ENCODE data around the gene EPOP. TPM values are rescaled to one million over a fixed set of nuclear protein-coding genes. Genes with fewer than 3 reads are reported as not detected.

EPOP gene
- total and polyA plus RNA-seq, 2 donors (not counting 1 experiment from before 2014, with no cell fraction given): 0.14 to 0.33 TPM

- no peaks in the 10 kb centered on the region for H3K27me3 ChIP-seq (ENCODE audit: control insufficient read depth, insufficient read depth, low read length)
Observed at GRCh38 chr17:38710985-38711384, 36.2 kb upstream of the EPOP start.

GRCh38 chr17:38710604-38710962 is 35.8 kb upstream of the EPOP start:
- DNase-seq (ENCODE audit: low read depth in 2 of 2): no peak
- Histone ChIP-seq H3K36me3 (ENCODE audit: control insufficient read depth, insufficient read depth, low read length) (peaks cover 10% of the 10 kb centered on the region), H3K9me3 (ENCODE audit: control insufficient read depth, insufficient read depth, low read depth, low read length) (no peaks in the 10 kb centered on the region), H4K20me1 (ENCODE audit: control insufficient read depth, extremely low read depth, insufficient read depth, low read length) (no peaks in the 10 kb centered on the region), H3K27me3 (ENCODE audit: control insufficient read depth, insufficient read depth, low read length) (no peaks in the 10 kb centered on the region), H3K27ac (ENCODE audit: insufficient read depth, low read length) (no peak overlapping the region), H3K9ac (ENCODE audit: insufficient read depth, low read length) (no peak overlapping the region), H3K79me2 (ENCODE audit: control insufficient read depth, insufficient read depth, low read length) (peaks cover 2% of the 10 kb centered on the region), H3K4me2 (ENCODE audit: extremely low read depth, insufficient read depth, low read length) (no peak overlapping the region), H3K4me1 (ENCODE audit: control insufficient read depth, extremely low read depth, insufficient read depth, low read length) (peaks cover 3% of the 10 kb centered on the region), H2AFZ (ENCODE audit: low read length) (no peak overlapping the region), H3K4me3 (replicated peaks in 1 of 4; ENCODE audit: control extremely low read depth in 1 of 4, insufficient read depth in 1 of 4, low read depth in 3 of 4, low read length in 4 of 4) (no peak overlapping the region)
- no peak for TF ChIP-seq CTCF (conservative IDR thresholded peaks at IDR 0.05 in 1 of 2, IDR thresholded peaks at IDR 0.05 in 1 of 2; ENCODE audit: low read depth in 1 of 2, low read length in 2 of 2)
- no peak for TF ChIP-seq EZH2 (IDR thresholded peaks at IDR 0.05; ENCODE audit: low read length, missing control alignments)

More at GRCh38 chr17:38710985-38711384, 36.2 kb upstream of the EPOP start:
- Histone ChIP-seq H3K9me3 (ENCODE audit: control insufficient read depth, insufficient read depth, low read depth, low read length) (no peaks in the 10 kb centered on the region), H3K4me3 (replicated peaks in 1 of 4; ENCODE audit: control extremely low read depth in 1 of 4, insufficient read depth in 1 of 4, low read depth in 3 of 4, low read length in 4 of 4) (no peak overlapping the region), H4K20me1 (ENCODE audit: control insufficient read depth, extremely low read depth, insufficient read depth, low read length) (no peaks in the 10 kb centered on the region), H3K36me3 (ENCODE audit: control insufficient read depth, insufficient read depth, low read length) (peaks cover 10% of the 10 kb centered on the region), H3K4me2 (ENCODE audit: extremely low read depth, insufficient read depth, low read length) (no peak overlapping the region), H2AFZ (ENCODE audit: low read length) (no peak overlapping the region), H3K4me1 (ENCODE audit: control insufficient read depth, extremely low read depth, insufficient read depth, low read length) (peaks cover 3% of the 10 kb centered on the region), H3K9ac (ENCODE audit: insufficient read depth, low read length) (no peak overlapping the region), H3K27ac (ENCODE audit: insufficient read depth, low read length) (no peak overlapping the region), H3K79me2 (ENCODE audit: control insufficient read depth, insufficient read depth, low read length) (peaks cover 2% of the 10 kb centered on the region)
- TF ChIP-seq EZH2 (IDR thresholded peaks at IDR 0.05; ENCODE audit: low read length, missing control alignments) (no peak), CTCF (conservative IDR thresholded peaks at IDR 0.05 in 1 of 2, IDR thresholded peaks at IDR 0.05 in 1 of 2; ENCODE audit: low read depth in 1 of 2, low read length in 2 of 2) (no peak)
- no peak for DNase-seq (ENCODE audit: low read depth in 2 of 2)

- TF ChIP-seq EZH2 (IDR thresholded peaks at IDR 0.05; ENCODE audit: low read length, missing control alignments) (no peak), CTCF (conservative IDR thresholded peaks at IDR 0.05 in 1 of 2, IDR thresholded peaks at IDR 0.05 in 1 of 2; ENCODE audit: low read depth in 1 of 2, low read length in 2 of 2) (no peak)
- no peaks in the 10 kb centered on the region for H4K20me1 ChIP-seq (ENCODE audit: control insufficient read depth, extremely low read depth, insufficient read depth, low read length)
- no peaks in the 10 kb centered on the region for H3K27me3 ChIP-seq (ENCODE audit: control insufficient read depth, insufficient read depth, low read length)
- H3K27ac ChIP-seq (ENCODE audit: insufficient read depth, low read length): no peak overlapping the region
- no peak overlapping the region for H3K9ac ChIP-seq (ENCODE audit: insufficient read depth, low read length)
- H3K79me2 ChIP-seq (ENCODE audit: control insufficient read depth, insufficient read depth, low read length): peaks cover 2% of the 10 kb centered on the region
- H3K36me3 ChIP-seq (ENCODE audit: control insufficient read depth, insufficient read depth, low read length): peaks cover 10% of the 10 kb centered on the region
- H3K4me3 ChIP-seq (replicated peaks in 1 of 4; ENCODE audit: control extremely low read depth in 1 of 4, insufficient read depth in 1 of 4, low read depth in 3 of 4, low read length in 4 of 4): no peak overlapping the region
- DNase-seq (ENCODE audit: low read depth in 2 of 2): no peak
- H3K9me3 ChIP-seq (ENCODE audit: control insufficient read depth, insufficient read depth, low read depth, low read length): no peaks in the 10 kb centered on the region
- no peak overlapping the region for H3K4me2 ChIP-seq (ENCODE audit: extremely low read depth, insufficient read depth, low read length)
- no peak overlapping the region for H2AFZ ChIP-seq (ENCODE audit: low read length)
- H3K4me1 ChIP-seq (ENCODE audit: control insufficient read depth, extremely low read depth, insufficient read depth, low read length): peaks cover 3% of the 10 kb centered on the region
Observed at GRCh38 chr17:38709864-38710603, 35.3 kb upstream of the EPOP start.

All from fibroblast of lung (primary cell).